GM12892 (cell line): ENCODE results near the gene TRIM24.

Source experiments
- DNase-seq: peaks from one replicate; pipeline ENCODE4 v3.0.0; 2011; ENCODE audit not compliant: insufficient read length
- FAIRE-seq: peaks from 2 replicates; lab custom pipeline; 2011; peaks lifted over from hg19 to GRCh38; lab: Jason Lieb, UNC
- POLR2A ChIP-seq: IDR thresholded peaks from 2 replicates; pipeline ENCODE4 v1.6.1; 2011; ENCODE audit warnings: low read depth, low read length, control low read depth
- POLR2AphosphoS5 ChIP-seq: IDR thresholded peaks from 2 replicates; pipeline ENCODE4 v1.6.1; 2011; ENCODE audit warnings: low read depth, low read length, control low read depth
- TAF1 ChIP-seq: IDR thresholded peaks from 2 replicates; pipeline ENCODE4 v1.6.1; 2011; ENCODE audit warnings: low read depth, mild to moderate bottlenecking, control low read depth, low read length, borderline replicate concordance

TRIM24 gene

DNA sequence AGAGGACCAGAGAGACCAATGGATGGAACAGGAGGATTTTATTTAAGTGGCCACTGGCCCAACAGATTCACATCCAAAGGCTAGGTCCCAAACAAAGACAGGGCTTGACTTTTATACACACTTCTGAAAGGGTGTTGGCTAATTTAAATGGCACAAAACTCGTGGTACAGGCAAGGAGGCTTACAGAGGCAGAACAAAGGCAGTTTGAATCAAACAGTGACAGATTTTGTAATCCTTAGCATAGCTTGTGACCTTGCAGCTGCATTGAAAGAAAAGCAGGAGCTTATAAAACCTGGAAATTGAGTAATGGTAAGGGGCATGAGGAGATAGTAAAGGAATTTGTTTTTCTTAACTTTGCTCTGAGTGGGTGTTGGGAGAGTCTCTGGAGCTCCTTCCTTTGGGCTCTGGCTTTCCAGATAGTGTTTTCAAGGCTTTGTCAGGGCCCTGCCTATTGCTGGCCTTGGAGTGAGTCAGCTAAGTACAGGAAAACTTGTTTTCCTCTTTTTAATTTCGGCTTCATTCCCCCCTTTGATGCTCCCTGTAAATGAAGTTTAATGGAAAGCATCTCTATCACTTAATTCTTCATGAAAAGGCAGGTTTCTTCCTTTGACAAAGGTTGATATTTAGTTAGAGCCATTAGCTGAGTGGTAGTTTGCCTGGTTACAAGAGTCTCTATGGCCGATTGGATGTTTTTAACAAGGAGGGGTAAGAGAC is 96.9 kb downstream of the TRIM24 start:
- FAIRE-seq (no peak), DNase-seq (no peak)
- TF ChIP-seq TAF1, result no peak

GRCh38 chr7:138559448-138559847 is 99.4 kb downstream of the TRIM24 start:
- DNase-seq (no peak), FAIRE-seq (no peak)
- TF ChIP-seq POLR2A (no peak), POLR2AphosphoS5 (no peak), TAF1 (no peak)

GRCh38 chr7:138563808-138564207 is 103.7 kb downstream of the TRIM24 start:
- TF ChIP-seq POLR2AphosphoS5 (no peak), POLR2A (no peak), TAF1 (no peak)
- DNase-seq, result no peak
- no peak for FAIRE-seq

DNA sequence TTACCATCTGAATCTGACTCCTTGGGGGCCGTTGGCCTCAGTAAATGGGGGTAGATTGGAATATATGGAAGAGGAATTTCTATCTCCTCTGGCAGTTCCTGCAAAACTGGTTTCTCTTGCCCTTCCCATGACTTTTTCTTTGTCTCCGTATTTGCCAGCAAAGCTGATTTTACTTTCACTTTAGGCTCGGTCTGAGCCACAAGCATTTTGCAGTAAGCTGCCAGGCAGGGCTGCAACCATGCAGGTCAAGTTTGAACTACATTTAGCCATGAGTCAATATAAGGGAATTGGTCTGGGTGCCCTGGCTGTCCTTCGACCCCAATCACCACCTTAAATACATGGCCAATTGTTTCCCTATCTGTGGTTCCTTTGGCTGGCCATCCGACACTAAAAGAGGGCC is 104.3 kb downstream of the TRIM24 start:
- FAIRE-seq (no peak), DNase-seq (no peak)
- TF ChIP-seq POLR2A, result no peak
- no peak for TF ChIP-seq TAF1
- TF ChIP-seq POLR2AphosphoS5, result no peak

- FAIRE-seq (no peak), DNase-seq (no peak)
- TF ChIP-seq POLR2A (no peak), TAF1 (no peak), POLR2AphosphoS5 (no peak)
These were observed 105.0 kb downstream of the TRIM24 start for GRCh38 chr7:138565071-138565450.

GRCh38 chr7:138565451-138566114 is 105.5 kb downstream of the TRIM24 start:
- FAIRE-seq (peak; percentile 9), DNase-seq (no peak)
- TF ChIP-seq TAF1 (no peak), POLR2AphosphoS5 (no peak), POLR2A (no peak)

- FAIRE-seq (no peak), DNase-seq (no peak)
- no peak for TF ChIP-seq TAF1
- TF ChIP-seq POLR2A, result no peak
- no peak for TF ChIP-seq POLR2AphosphoS5
These were observed 108.6 kb downstream of the TRIM24 start for GRCh38 chr7:138568655-138569054.

DNA sequence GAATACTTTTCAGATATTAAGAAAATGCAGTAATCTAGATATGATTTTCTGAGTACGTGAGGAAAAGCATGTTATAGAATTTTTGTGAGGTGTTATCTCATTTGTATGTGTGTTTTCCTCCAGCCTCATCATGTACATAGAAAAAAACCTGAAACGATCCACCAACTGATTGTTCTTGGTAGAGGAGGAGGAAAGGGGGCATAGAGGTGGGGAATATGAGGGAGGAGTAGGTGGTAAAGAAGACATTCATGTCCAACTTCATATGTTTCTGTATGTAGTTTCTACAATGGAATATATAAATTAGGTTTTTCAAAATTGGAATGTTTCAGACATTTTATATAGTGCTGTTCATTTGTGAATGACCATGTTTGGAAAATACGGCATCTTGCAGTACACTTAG is 109.4 kb downstream of the TRIM24 start:
- TF ChIP-seq TAF1 (no peak), POLR2A (no peak), POLR2AphosphoS5 (no peak)
- FAIRE-seq (no peak), DNase-seq (no peak)

- FAIRE-seq, result no peak
These were observed 110.7 kb downstream of the TRIM24 start for GRCh38 chr7:138570715-138571114.

DNA sequence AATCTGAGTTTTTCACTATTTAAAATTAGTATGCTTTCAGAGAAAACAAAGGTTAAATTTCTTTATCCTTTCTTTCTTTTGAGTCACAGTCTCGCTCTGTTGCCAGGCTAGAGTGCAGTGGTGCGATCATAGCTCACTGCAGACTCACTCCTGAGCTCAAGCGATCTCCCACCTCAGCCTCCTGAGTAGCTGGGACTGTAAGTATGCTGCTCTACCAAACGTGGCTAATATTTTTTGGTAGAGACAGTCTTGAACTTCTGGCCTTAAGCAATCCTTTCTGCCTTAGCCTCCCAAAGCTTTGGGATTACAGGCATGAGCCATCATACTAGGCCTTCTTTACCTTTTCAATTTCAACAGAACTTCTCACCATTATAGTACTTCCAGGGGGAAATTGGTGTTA is 113.7 kb downstream of the TRIM24 start:
- DNase-seq, result no peak
- FAIRE-seq, result no peak
- no peak for TF ChIP-seq POLR2AphosphoS5
- no peak for TF ChIP-seq TAF1
- no peak for TF ChIP-seq POLR2A

More at GRCh38 chr7:138570715-138571114, 110.7 kb downstream of the TRIM24 start:
- DNase-seq, result no peak
- TF ChIP-seq POLR2A (no peak), TAF1 (no peak), POLR2AphosphoS5 (no peak)

DNA sequence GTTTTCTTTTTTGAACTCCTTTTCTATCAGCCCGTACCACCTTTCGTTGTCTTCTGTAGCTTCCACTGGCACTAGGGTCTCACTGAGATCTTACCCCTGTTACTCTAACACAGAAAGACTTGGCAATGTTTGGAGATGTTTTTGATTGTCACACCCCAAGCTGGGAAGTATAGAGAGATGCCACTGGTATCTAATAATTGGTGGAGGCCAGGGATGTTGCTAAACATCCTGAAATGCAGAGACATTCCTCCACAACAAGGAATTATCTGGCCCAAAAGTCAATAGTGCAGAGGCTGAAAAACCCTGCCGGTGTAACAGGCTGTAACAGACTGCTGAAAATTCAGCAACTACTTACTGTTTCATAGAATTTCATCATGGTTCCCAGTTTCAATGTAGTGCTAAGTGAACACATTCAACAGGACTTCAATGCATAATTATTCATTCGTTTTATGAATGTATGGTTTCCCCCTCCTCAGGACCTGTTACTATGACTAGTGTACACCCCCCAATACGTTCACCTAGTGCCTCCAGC is 115.9 kb downstream of the TRIM24 start:
- no peak for DNase-seq
- FAIRE-seq, result no peak
- TF ChIP-seq TAF1, result no peak

DNA sequence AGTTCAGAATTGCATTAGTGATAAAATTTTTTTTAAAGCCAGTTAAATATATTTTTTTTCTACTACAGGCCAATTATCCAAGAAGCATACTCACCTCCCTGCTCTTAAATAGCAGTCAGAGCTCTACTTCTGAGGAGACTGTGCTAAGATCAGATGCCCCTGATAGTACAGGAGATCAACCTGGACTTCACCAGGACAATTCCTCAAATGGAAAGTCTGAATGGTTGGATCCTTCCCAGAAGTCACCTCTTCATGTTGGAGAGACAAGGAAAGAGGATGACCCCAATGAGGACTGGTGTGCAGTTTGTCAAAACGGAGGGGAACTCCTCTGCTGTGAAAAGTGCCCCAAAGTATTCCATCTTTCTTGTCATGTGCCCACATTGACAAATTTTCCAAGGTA is 119.1 kb downstream of the TRIM24 start:
- TF ChIP-seq TAF1 (no peak), POLR2AphosphoS5 (no peak), POLR2A (no peak)
- no peak for FAIRE-seq
- no peak for DNase-seq
